ENCODE data around the gene TEAD1.

The TEAD1 gene

DNA sequence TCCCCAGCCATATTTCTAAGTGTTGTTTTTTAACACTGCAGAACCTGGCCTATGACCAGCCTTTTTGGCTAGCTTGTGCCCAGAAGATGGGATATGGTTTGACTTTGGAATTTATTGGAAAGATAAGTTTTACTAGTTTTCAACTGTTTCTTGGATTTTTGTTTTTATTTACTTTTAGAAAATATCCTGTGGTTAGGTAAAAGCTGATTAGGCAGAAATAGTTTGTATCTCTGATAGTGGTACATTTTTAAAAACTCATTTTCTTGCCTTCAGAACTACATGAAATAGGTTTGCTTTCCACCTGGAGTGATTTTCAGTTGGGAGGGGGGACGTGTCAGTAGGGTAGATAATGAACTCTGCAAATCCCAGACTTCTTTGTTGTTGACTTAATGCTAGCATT, 243.6 kb downstream of the TEAD1 start:
- DNase-seq = no peak

GRCh38 chr11:12918667-12919066, 244.4 kb downstream of the TEAD1 start:
- no peak for DNase-seq

DNA sequence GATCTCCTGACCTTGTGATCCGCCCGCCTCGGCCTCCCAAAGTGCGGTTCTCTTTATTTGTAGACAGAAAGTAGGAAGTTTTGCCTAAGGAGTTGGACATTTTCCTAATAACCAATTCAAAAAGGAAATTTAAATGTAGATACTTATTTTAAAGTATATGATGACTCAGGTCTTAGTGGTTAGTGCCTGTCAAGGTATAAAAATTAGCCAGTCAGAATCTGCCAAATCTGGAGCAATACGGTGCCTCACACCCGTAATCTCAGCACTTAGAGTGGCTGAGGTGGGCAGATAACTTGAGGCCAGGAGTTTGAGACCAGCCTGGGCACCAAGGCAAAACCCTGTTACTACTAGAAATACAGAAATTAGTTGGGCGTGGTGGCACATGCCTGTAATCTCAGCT, 248.2 kb downstream of the TEAD1 start:
- no peak for DNase-seq

DNA sequence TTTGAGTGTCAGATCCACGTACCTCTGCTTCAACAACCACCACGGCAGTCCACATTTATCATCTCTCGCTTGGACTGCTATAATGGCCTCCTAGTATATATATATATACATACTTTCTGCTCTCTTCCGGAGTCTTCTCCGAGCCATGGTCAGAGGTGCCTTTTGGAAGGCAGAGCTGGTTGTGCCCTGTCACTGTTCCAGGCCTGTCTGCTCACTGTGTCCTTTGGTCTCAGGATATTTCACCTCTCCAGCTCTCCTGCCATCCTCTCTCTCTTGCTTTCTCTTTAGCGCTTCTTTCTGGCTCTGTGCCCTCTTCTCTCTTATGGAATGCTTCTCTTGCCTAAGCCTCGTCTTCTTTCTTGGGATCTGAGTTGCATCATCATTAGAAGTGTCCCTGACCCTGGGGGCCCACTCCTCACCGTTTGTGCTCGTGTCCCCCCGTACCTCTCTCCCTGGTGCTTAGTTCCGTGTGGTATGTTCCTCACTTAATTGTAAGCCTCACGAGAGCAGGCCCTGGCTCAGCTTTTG, 248.8 kb downstream of the TEAD1 start:
- DNase-seq = no peak

DNA sequence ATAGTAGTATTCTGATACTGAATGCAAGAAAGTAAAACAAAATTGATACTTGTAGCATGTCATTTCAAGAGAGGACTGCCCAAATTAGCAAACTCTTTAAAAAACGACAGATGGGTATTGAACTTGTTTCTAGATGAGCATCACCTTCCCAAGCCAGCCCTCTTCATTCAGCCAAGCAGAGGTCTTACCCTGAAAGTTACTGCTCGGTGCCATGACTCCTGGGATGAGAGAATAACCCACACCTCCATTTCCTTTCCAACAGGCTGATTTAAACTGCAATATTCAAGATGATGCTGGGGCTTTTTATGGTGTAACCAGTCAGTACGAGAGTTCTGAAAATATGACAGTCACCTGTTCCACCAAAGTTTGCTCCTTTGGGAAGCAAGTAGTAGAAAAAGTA, 250.4 kb downstream of the TEAD1 start:
- no peak for DNase-seq

DNA sequence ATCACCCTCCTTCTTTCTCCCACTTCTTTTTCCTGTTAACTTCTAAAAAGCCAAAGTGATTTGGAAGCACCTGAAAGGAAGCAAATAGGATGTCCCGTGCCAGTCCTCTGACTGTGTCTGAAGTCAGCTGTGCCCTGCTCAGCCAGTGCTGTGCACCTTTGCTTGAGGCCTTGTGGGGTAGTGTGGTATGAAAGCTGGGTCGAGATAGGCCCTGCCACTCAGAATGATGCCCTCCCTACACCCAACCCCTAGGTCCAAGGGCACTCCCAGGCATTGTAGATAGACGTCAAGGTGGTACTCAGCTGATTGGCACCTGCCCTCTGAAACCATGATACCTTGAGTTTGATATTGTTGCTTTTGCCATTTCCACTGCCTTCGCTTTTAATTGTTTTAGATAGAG, 251.3 kb downstream of the TEAD1 start:
- no peak for DNase-seq

- DNase-seq = no peak
Observed at GRCh38 chr11:12927221-12927620, 253.0 kb downstream of the TEAD1 start.

DNA sequence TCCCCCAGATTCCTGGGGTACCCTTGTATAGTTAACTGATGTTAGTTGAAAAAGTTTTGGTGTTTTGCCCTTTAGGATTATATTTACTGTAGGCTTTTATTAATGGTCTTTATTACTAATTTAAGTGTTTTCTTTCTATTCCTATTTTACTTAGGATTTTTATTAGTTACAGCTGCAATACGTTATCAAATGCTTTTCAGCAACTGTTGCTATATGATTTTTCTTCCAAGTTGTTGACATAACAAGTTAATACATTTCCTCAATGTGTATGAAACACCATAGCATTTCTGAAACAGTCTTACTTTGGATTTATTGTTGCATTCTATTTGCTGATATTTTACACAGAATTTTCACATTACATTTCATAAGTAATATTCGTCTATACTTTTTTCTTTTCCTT, 253.7 kb downstream of the TEAD1 start:
- DNase-seq = no peak

GRCh38 chr11:12930850-12931249, 256.6 kb downstream of the TEAD1 start:
- no peak for DNase-seq

- DNase-seq = no peak
Observed at GRCh38 chr11:12932485-12932884, 258.3 kb downstream of the TEAD1 start.

- DNase-seq = no peak
Observed at GRCh38 chr11:12936200-12936599, 262.0 kb downstream of the TEAD1 start.

DNA sequence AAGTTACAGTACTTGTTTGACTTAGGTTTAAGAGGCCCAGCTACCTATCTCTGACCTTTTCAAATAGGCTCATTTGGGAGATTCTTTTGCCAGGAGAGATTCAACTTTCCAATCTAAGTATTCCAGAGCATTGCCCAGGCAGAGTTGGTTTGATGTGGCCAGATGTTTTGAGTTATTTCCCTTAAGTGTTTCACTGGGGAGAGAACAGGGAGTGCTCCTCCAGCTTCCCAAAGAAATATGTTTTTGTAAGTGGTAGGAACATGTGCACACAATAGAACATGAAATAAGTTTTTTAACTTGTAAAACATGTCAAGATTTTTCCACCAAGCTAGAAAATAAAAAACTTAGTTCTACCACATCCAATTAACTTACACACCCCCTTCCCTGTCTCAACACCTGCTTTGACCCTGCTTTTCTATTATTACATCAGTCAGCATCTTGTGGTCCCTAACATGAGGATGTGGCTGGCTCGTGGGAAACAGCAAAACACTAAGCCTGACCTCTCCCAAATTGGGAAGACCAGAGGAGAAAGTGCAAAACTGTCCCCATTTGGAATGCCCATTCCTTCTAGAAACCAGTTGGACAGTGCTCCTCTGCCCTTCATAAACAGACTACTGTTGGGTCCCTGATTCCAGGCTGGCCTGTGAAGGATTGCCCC, 264.5 kb downstream of the TEAD1 start:
- DNase-seq = no peak

DNA sequence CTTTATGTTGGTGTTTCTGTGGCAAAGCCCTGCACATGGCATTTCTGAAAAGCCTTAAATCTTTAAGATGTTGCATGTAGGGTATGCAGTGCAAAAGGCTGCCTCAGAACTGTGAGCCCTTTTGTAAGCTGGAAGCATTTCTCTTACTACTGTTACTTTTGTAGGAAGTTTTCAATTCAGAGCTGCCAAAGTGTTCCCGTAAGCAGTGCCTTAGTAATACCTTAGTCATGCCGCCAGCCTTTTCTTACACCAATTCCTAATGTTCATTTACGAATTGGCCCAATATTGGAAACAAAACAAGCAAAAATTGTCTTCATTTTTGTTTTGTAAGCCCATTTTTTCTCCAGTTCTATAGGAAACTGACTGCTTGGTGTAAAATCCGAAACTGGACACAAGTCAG, 267.4 kb downstream of the TEAD1 start:
- DNase-seq = no peak

GRCh38 chr11:12942157-12942556, 267.9 kb downstream of the TEAD1 start:
- no peak for DNase-seq

DNA sequence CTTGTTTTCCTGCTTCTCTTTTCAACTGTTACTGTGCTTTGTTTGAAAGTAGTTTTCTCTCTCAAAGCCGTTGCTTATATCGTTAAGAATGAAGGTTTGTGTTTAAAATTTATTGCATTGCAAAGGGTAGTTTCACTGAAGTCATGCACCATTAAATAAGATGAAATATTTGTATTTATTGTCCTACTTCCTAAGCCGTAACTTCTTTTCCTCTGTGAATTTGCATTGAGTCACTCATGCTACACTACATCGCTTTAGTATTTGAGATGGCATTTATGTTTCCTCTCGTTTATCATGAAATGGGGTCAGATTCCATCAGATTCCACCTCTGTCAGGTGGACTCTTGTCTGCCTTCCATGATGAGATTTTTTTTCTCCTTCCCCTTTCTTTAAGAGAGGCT, 269.1 kb downstream of the TEAD1 start:
- no peak for DNase-seq

DNA sequence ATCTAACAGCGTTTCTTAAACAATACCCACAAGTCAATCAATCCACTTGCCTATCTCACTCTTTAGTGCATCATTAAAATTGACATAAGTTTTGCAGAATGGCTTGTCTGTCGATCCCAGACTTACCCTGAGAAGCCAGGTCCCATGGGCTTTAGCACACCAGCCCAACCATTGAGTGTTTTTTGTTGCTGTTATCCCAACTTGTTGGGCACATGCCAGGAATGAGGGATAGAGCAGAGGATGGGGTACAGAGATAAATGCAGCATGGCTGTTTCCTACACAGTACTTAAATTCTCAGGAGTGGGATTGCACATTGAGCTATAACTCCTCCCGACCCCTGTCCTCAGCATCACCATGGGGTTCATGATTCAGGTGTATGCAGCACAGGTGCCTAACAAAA, 270.7 kb downstream of the TEAD1 start:
- DNase-seq = no peak

GRCh38 chr11:12949453-12949852, 275.2 kb downstream of the TEAD1 start:
- no peak for DNase-seq

- DNase-seq = no peak
Observed at GRCh38 chr11:12950670-12951069, 276.4 kb downstream of the TEAD1 start.

DNA sequence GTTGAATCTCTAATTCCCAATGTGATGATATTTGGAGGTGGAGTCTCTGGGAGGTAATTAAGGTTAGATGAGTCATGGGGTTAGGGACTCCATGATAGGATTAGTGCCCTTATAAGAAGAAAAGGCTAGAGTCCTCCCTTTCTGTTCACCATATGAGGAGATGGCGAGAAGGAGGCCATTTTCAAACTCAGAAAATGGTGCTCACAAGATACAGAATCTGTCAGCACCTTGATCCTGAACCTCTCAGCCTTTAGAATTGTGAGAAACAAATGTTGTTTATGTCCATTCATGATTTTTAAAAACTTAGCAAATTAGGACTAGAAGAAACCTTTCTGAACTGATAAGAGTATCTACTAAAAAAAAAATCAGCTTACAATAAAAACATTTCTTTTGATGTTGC, 277.2 kb downstream of the TEAD1 start:
- no peak for DNase-seq

GRCh38 chr11:12952094-12952493, 277.9 kb downstream of the TEAD1 start:
- DNase-seq = no peak

- DNase-seq = no peak
Observed at GRCh38 chr11:12958986-12959385, 284.8 kb downstream of the TEAD1 start.

DNA sequence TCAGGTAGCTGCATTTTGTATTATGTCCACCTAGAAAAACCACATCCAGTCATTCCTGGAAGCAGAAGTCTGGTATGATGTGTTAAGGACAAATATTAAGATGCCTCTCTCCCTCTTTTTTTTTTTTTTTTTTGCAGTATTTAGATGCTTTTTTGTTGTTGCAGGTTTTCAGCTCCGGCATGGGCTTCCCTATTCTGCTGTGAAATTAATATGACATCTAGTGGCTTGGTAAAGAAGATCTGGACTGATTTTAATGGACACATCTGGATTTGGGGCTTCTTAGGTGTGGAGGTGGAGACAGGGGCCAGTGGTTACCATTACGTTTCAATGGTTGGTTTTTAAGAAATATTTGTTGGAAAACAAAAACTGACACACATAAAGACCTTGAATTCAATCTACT, 287.4 kb downstream of the TEAD1 start:
- peak; percentile 15 for DNase-seq

DNA sequence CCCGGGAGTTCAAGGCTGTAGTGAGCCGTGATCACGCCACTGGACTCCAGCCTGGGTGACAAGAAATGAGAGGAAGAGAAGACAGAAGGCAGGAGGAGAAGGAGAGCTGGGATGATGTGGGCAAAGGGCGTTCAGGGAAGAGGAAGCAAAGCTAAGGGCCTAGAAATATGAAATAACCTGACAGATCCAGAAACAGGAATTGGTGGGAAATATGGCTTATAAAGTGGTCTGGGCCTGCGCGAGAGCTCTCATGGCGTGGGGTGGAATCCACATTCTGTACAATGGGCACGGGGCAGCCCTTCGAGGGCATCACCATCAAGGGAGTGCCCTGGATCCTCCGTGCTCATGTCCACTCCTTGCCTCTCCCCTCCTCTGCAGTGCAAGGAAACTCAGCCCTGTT, 288.1 kb downstream of the TEAD1 start:
- DNase-seq = no peak

DNA sequence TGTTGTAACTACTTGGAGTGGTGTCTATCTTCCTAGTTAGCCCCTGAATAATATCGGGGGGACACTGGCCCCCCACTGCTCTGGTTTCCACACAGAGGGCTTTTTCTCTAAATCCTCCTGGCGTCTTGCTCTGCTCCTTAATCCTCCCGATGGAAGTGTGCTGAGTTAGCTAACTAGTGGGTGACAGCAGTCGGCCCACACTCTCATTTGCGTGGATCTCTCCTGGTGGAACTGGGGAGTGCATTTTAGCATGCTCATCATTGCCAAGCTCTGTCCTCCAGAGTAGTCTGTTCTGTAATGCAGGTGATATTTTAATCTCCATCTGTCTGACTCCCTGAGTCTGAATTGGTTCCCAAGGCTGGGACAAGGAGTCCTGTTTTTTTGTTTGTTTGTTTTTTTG, 288.8 kb downstream of the TEAD1 start:
- no peak for DNase-seq

DNA sequence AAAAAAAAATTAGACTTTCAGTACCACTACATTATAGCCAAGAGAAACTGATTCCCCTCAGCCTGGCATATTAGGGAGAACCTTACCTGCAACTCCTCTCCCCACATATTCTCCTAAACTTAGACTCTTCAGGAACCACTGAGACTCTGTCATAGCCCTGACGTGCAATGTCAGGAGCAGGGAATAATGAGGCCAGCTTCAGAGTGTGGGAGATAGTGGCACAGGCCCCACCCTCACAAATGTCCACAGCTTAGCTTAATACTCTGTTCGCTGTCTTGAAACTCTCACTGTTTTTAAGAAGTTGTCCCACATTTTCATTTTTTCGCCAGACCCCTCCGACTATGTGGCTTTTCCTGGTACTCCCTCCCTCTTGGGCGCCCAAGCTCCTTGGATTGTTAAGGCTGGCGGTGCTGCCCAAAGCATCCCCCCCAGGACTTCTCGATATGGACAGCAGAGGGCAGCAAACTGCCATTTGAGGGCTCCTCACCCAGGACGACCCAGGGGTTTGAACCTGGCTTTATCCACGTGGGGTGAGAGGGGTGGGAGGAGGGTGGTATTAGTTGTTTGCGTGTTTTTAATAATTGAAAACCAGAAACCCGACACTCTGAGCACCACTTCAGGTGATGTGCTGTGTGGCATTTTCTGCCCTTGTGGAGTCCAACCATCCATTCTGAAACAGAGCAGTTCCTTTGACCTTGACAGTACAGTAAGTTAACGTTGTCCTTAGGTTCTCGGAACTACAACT, 289.7 kb downstream of the TEAD1 start:
- DNase-seq = peak; percentile 15
